ENCODE measurements around the gene NUDCD3.

NUDCD3 gene

GRCh38 chr7:44447874-44448425 is 42.5 kb downstream of the NUDCD3 start:
- no peak for TF ChIP-seq EZH2 (optimal IDR thresholded peaks at IDR 0.05; ENCODE audit: low read depth, low read length)
- TF ChIP-seq, protein P1, sequence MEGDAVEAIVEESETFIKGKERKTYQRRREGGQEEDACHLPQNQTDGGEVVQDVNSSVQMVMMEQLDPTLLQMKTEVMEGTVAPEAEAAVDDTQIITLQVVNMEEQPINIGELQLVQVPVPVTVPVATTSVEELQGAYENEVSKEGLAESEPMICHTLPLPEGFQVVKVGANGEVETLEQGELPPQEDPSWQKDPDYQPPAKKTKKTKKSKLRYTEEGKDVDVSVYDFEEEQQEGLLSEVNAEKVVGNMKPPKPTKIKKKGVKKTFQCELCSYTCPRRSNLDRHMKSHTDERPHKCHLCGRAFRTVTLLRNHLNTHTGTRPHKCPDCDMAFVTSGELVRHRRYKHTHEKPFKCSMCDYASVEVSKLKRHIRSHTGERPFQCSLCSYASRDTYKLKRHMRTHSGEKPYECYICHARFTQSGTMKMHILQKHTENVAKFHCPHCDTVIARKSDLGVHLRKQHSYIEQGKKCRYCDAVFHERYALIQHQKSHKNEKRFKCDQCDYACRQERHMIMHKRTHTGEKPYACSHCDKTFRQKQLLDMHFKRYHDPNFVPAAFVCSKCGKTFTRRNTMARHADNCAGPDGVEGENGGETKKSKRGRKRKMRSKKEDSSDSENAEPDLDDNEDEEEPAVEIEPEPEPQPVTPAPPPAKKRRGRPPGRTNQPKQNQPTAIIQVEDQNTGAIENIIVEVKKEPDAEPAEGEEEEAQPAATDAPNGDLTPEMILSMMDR (IDR thresholded peaks at IDR 0.05; ENCODE audit: low read length): no peak
- no peak for TF ChIP-seq EZH2phosphoT487 (IDR thresholded peaks at IDR 0.05; ENCODE audit: low read length)
- no peak overlapping the region for H3K4me2 ChIP-seq (ENCODE audit: low read depth, low read length)
- no peak for DNase-seq
- H3K79me2 ChIP-seq (ENCODE audit: low read length): peaks cover 99% of the 10 kb centered on the region
- no peaks in the 10 kb centered on the region for H3F3A ChIP-seq (ENCODE audit: insufficient read depth, low read length)
- no peaks in the 10 kb centered on the region for H3K27me3 ChIP-seq (replicated peaks; ENCODE audit: insufficient read depth, low read length)
- H3K27ac ChIP-seq (ENCODE audit: low read length): no peak overlapping the region
- no peak overlapping the region for H2AFZ ChIP-seq (ENCODE audit: low read length)
- H3K9me2 ChIP-seq (replicated peaks; ENCODE audit: insufficient read depth, low read length): no peaks in the 10 kb centered on the region
- H3K9ac ChIP-seq (ENCODE audit: low read length): no peak overlapping the region
- H3K36me3 ChIP-seq (replicated peaks; ENCODE audit: insufficient read depth, low read length): no peaks in the 10 kb centered on the region; the same call in 1 of the 2 replicates
- H3K4me3 ChIP-seq (ENCODE audit: low read length): no peak overlapping the region
- H3K9me3 ChIP-seq (replicated peaks; ENCODE audit: insufficient read depth, low read length): no peaks in the 10 kb centered on the region
- 0 out of 2 replicates have a peak, but pooled peaks cover 7% of the 10 kb centered on the region for H4K20me1 ChIP-seq (ENCODE audit: insufficient read depth, low read length)
- H3K4me1 ChIP-seq (ENCODE audit: low read length): 0 out of 2 replicates have a peak, but pooled peaks cover 6% of the 10 kb centered on the region

- 0 out of 2 replicates have a peak, but pooled peaks cover 7% of the 10 kb centered on the region for H4K20me1 ChIP-seq (ENCODE audit: insufficient read depth, low read length)
- no peak overlapping the region for H3K27ac ChIP-seq (ENCODE audit: low read length)
- no peak for DNase-seq
- TF ChIP-seq EZH2phosphoT487 (IDR thresholded peaks at IDR 0.05; ENCODE audit: low read length): no peak
- TF ChIP-seq EZH2 (optimal IDR thresholded peaks at IDR 0.05; ENCODE audit: low read depth, low read length): no peak
- TF ChIP-seq, protein P1 (IDR thresholded peaks at IDR 0.05; ENCODE audit: low read length): no peak
- no peaks in the 10 kb centered on the region for H3K27me3 ChIP-seq (replicated peaks; ENCODE audit: insufficient read depth, low read length)
- no peaks in the 10 kb centered on the region; the same call in 1 of the 2 replicates for H3K36me3 ChIP-seq (replicated peaks; ENCODE audit: insufficient read depth, low read length)
- no peaks in the 10 kb centered on the region for H3K9me3 ChIP-seq (replicated peaks; ENCODE audit: insufficient read depth, low read length)
- H3K9me2 ChIP-seq (replicated peaks; ENCODE audit: insufficient read depth, low read length): no peaks in the 10 kb centered on the region
- H3K4me1 ChIP-seq (ENCODE audit: low read length): 0 out of 2 replicates have a peak, but pooled peaks cover 6% of the 10 kb centered on the region
- no peak overlapping the region for H3K4me2 ChIP-seq (ENCODE audit: low read depth, low read length)
- no peaks in the 10 kb centered on the region for H3F3A ChIP-seq (ENCODE audit: insufficient read depth, low read length)
- H3K9ac ChIP-seq (ENCODE audit: low read length): no peak overlapping the region
- H2AFZ ChIP-seq (ENCODE audit: low read length): no peak overlapping the region
- H3K4me3 ChIP-seq (ENCODE audit: low read length): no peak overlapping the region
- H3K79me2 ChIP-seq (ENCODE audit: low read length): peaks cover 100% of the 10 kb centered on the region
Observed at GRCh38 chr7:44445986-44446671, 44.3 kb downstream of the NUDCD3 start.

GRCh38 chr7:44441079-44441478 is 49.4 kb downstream of the NUDCD3 start:
- Histone ChIP-seq H3K27ac (ENCODE audit: low read length) (no peak overlapping the region), H3K27me3 (replicated peaks; ENCODE audit: insufficient read depth, low read length) (no peaks in the 10 kb centered on the region), H3K4me1 (ENCODE audit: low read length) (no peaks in the 10 kb centered on the region), H3K79me2 (ENCODE audit: low read length) (peaks cover 97% of the 10 kb centered on the region), H3K4me2 (ENCODE audit: low read depth, low read length) (no peak overlapping the region), H3K9me3 (replicated peaks; ENCODE audit: insufficient read depth, low read length) (no peaks in the 10 kb centered on the region), H3K9me2 (replicated peaks; ENCODE audit: insufficient read depth, low read length) (no peaks in the 10 kb centered on the region), H3K9ac (ENCODE audit: low read length) (no peak overlapping the region), H3K4me3 (ENCODE audit: low read length) (no peak overlapping the region), H2AFZ (ENCODE audit: low read length) (no peak overlapping the region), H3K36me3 (replicated peaks; ENCODE audit: insufficient read depth, low read length) (no peaks in the 10 kb centered on the region; the same call in 1 of the 2 replicates), H4K20me1 (ENCODE audit: insufficient read depth, low read length) (0 out of 2 replicates have a peak, but pooled peaks cover 7% of the 10 kb centered on the region), H3F3A (ENCODE audit: insufficient read depth, low read length) (no peaks in the 10 kb centered on the region)
- no peak for DNase-seq
- no peak for TF ChIP-seq EZH2phosphoT487 (IDR thresholded peaks at IDR 0.05; ENCODE audit: low read length)
- TF ChIP-seq, protein P1 (IDR thresholded peaks at IDR 0.05; ENCODE audit: low read length): no peak
- no peak for TF ChIP-seq EZH2 (optimal IDR thresholded peaks at IDR 0.05; ENCODE audit: low read depth, low read length)

All from MM.1S (cell line).